HCT116 (cell line): ENCODE data around the gene YWHAQ. TPM values are rescaled to one million over a fixed set of nuclear protein-coding genes. Genes with fewer than 3 reads are reported as not detected.

Source experiments
- ATAC-seq: fragments of 200-7000 bp; cut with Tn5 transposase; 2 replicates; pipeline ENCODE4 v1.9.1; 2020; ENCODE audit warnings: mild to moderate bottlenecking, moderate library complexity
- BruUV-seq: library from RNA; stranded (reverse); fragments of 400-500 nt; replicated peaks from 2 replicates; lab custom pipeline; 2021; lab: Mats Ljungman, UMichigan
- CTCF ChIA-PET: fragments of 300-600 bp; sonication (Branson Sonifier 250); formaldehyde crosslinking; loops from one replicate; lab custom pipeline; 2021; ENCODE audit warnings: antibody characterized with exemption; lab: Charles Lee
- POLR2A ChIA-PET: fragments of 300-600, 350-600 bp; sonication (Branson Sonifier 250); formaldehyde crosslinking; loops from one replicate; lab custom pipeline; 2021; ENCODE audit warnings: antibody characterized with exemption; lab: Charles Lee
- RAD21 ChIA-PET, 2 experiments: fragments of 300-600 bp; sonication (Branson Sonifier 250); formaldehyde crosslinking; loops; one replicate each; lab custom pipeline; 2023; ENCODE audit warnings: low total read pairs in 2 of 2; ENCODE audit not compliant: uncharacterized antibody in 2 of 2, unreplicated experiment in 2 of 2, low non-redundant PET in 1 of 2; lab: Charles Lee
- DNase-seq: peaks from one replicate; pipeline ENCODE4 v3.0.0-alpha.2; 2010; ENCODE audit warnings: low read depth, low spot score
- H2AFZ ChIP-seq: fragments of 200-600 bp; shearing (Covaris generic), sonication (generic); 2 replicates; pipeline ENCODE4 v1.6.1; 2017; ENCODE audit warnings: low read depth, mixed run types, mixed read lengths, antibody characterized with exemption, low read length; ENCODE audit not compliant: poor library complexity, severe bottlenecking
- H3K27ac ChIP-seq: 2 replicates; pipeline ENCODE4 v1.5.1; 2012; ENCODE audit warnings: low read depth, low read length
- H3K27me3 ChIP-seq: fragments of 200-600 bp; sonication (generic); 2 replicates; pipeline ENCODE4 v1.6.1; 2016; ENCODE audit warnings: mixed run types, low read length, mixed read lengths; ENCODE audit not compliant: insufficient read depth
- H3K36me3 ChIP-seq, 2 experiments: fragments of 200-500 bp in 1 of 2; fragments of 200-600 bp in 1 of 2; sonication (Bioruptor generic) in 1 of 2; sonication (generic) in 1 of 2; 2 replicates each; pipeline versions ENCODE4 v1.5.1 to v1.6.1; 2014 to 2016; ENCODE audit warnings: low read length in 2 of 2, inconsistent platforms in 1 of 2, mixed read lengths in 1 of 2, mixed run types in 1 of 2; ENCODE audit not compliant: insufficient read depth in 2 of 2, control insufficient read depth in 1 of 2
- H3K4me1 ChIP-seq, 2 experiments: fragments of 200-600 bp in 1 of 2; sonication (generic) in 1 of 2; 2 replicates each; pipeline versions ENCODE4 v1.5.1 to v1.6.1; 2012 to 2017; ENCODE audit warnings: low read length in 2 of 2, inconsistent platforms in 1 of 2, mild to moderate bottlenecking in 1 of 2, mixed read lengths in 1 of 2, mixed run types in 1 of 2, moderate library complexity in 1 of 2; ENCODE audit not compliant: insufficient read depth in 2 of 2, control insufficient read depth in 1 of 2
- H3K4me2 ChIP-seq: fragments of 200-600 bp; sonication (generic); 2 replicates; pipeline ENCODE4 v1.6.1; 2017; ENCODE audit warnings: mixed run types, low read length, mixed read lengths
- H3K4me3 ChIP-seq, 2 experiments: fragments of 200-600 bp in 1 of 2; sonication (generic) in 1 of 2; replicated peaks in 1 of 2; 2 replicates each; pipeline ENCODE4 v1.5.1; 2011 to 2016; ENCODE audit warnings: low read length in 2 of 2, control low read depth in 1 of 2, low read depth in 1 of 2, mild to moderate bottlenecking in 1 of 2, mixed read lengths in 1 of 2, mixed run types in 1 of 2
- H3K79me2 ChIP-seq: fragments of 200-600 bp; sonication (generic); 2 replicates; pipeline ENCODE4 v1.6.1; 2017; ENCODE audit warnings: mild to moderate bottlenecking, mixed run types, low read length, moderate library complexity, mixed read lengths; ENCODE audit not compliant: insufficient read depth
- H3K9ac ChIP-seq: fragments of 200-600 bp; sonication (generic); 2 replicates; pipeline ENCODE4 v1.6.1; 2016; ENCODE audit warnings: low read length, mixed read lengths
- H3K9me2 ChIP-seq: fragments of 200-600 bp; sonication (generic), shearing (Covaris generic); 2 replicates; pipeline ENCODE4 v1.6.1; 2017; ENCODE audit warnings: mixed run types, mild to moderate bottlenecking, moderate library complexity; ENCODE audit not compliant: insufficient read depth
- H3K9me3 ChIP-seq, 2 experiments: fragments of 200-500 bp in 1 of 2; fragments of 200-600 bp in 1 of 2; sonication (Bioruptor generic) in 1 of 2; sonication (generic) in 1 of 2; 2 replicates each; pipeline ENCODE4 v1.6.1; 2014 to 2017; ENCODE audit warnings: low read length in 2 of 2, mixed read lengths in 2 of 2, inconsistent platforms in 1 of 2, low read depth in 1 of 2, mild to moderate bottlenecking in 1 of 2, mixed run types in 1 of 2, moderate library complexity in 1 of 2; ENCODE audit not compliant: control insufficient read depth in 1 of 2, insufficient read depth in 1 of 2
- H4K20me1 ChIP-seq: fragments of 200-600 bp; sonication (generic), shearing (Covaris generic); 2 replicates; pipeline ENCODE4 v1.6.1; 2017; ENCODE audit warnings: mixed run types, mild to moderate bottlenecking, moderate library complexity; ENCODE audit not compliant: insufficient read depth
- ATF3 ChIP-seq: IDR thresholded peaks from 2 replicates; pipeline ENCODE4 v1.6.1; 2012
- CEBPB ChIP-seq: IDR thresholded peaks from 2 replicates; pipeline ENCODE4 v1.6.1; 2012; ENCODE audit warnings: low read depth
- CTCF ChIP-seq, 3 experiments: fragments of 200-600 bp in 1 of 3; sonication (generic) in 1 of 3; IDR thresholded peaks in 2 of 3; conservative IDR thresholded peaks in 1 of 3; 2 replicates each; pipeline ENCODE4 v1.5.1; 2012 to 2017; ENCODE audit warnings: low read depth in 2 of 3, low read length in 2 of 3, antibody characterized with exemption in 1 of 3, borderline replicate concordance in 1 of 3, control low read depth in 1 of 3, mild to moderate bottlenecking in 1 of 3, mixed read lengths in 1 of 3, mixed run types in 1 of 3, moderate library complexity in 1 of 3; ENCODE audit not compliant: insufficient read depth in 1 of 3
- EZH2phosphoT487 ChIP-seq: fragments of 200-600 bp; IDR thresholded peaks from 2 replicates; pipeline ENCODE4 v1.6.1; 2018; ENCODE audit warnings: antibody characterized with exemption, borderline replicate concordance
- ZBTB33 ChIP-seq: IDR thresholded peaks from 2 replicates; pipeline ENCODE4 v1.6.1; 2011; ENCODE audit warnings: mild to moderate bottlenecking, low read length, moderate library complexity; ENCODE audit not compliant: insufficient replicate concordance; ENCODE audit errors: extremely low read depth
- intact Hi-C: fragments of 100-400 bp; cut with micrococcal nuclease; formaldehyde crosslinking; loops from 2 replicates; pipeline ENCODE4 v1.10.0; 2022
- total RNA-seq: library from RNA; stranded (reverse); gene quantifications from one replicate; pipeline ENCODE4 v1.2.1, GENCODE V29; 2021; ENCODE audit not compliant: unreplicated experiment

YWHAQ gene
- total RNA-seq, 1 experiment from 2014 or later = 365 TPM

GRCh38 chr2:9661261-9661660 is 30.5 kb upstream of the YWHAQ start:
- Histone ChIP-seq H3K9ac (no peak overlapping the region), H3K4me3 (no peak overlapping the region), H3K27me3 (no peaks in the 10 kb centered on the region), H2AFZ (no peak overlapping the region), H4K20me1 (no peaks in the 10 kb centered on the region), H3K9me3 (no peaks in the 10 kb centered on the region), H3K4me1 (peaks cover 0 to 12% of the 10 kb centered on the region in 2 experiments; a peak in 2 of 4 replicates), H3K36me3 (no peaks in the 10 kb centered on the region), H3K79me2 (no peaks in the 10 kb centered on the region), H3K27ac (no peak overlapping the region), H3K9me2 (no peaks in the 10 kb centered on the region), H3K4me2 (no peak overlapping the region)
- ATAC-seq = no peak
- POLR2A ChIA-PET = no interaction called here
- intact Hi-C loops = no loop called here
- RAD21 ChIA-PET = no interaction called here
- CTCF ChIA-PET = no interaction called here
- BruUV-seq = no TSS peak
- TF ChIP-seq CEBPB (no peak), ZBTB33 (no peak), ATF3 (no peak), CTCF (IDR thresholded peaks at IDR 0.05 in 2 of 3, conservative IDR thresholded peaks at IDR 0.05 in 1 of 3; ENCODE audit: borderline replicate concordance in 1 of 3, insufficient read depth in 1 of 3, low read depth in 2 of 3, low read length in 2 of 3) (no peak), EZH2phosphoT487 (no peak)
- no peak for DNase-seq
